Adrenal gland (tissue), 5 donors: Measurements from ENCODE around the gene AGBL4.

Source experiments
- POLR2A ChIP-seq, 2 donors: fragments of 450-650 bp; IDR thresholded peaks; one replicate each; pipeline ENCODE4 v1.6.1; 2017; ENCODE audit warnings: antibody characterized with exemption in 2 of 2, mild to moderate bottlenecking in 2 of 2, moderate library complexity in 1 of 2
- TF ChIP-seq, protein P1 (sequence below), 6 experiments: fragments of 450-650 bp in 4 of 6; fragments of 200-600 bp in 2 of 6; sonication (generic) in 1 of 6; IDR thresholded peaks; 1 replicate in 5 of 6; 2 replicates in 1 of 6; pipeline versions ENCODE4 v1.5.1 to v1.8.0; 2016 to 2021; ENCODE audit warnings: antibody characterized with exemption in 6 of 6, mild to moderate bottlenecking in 2 of 6, moderate library complexity in 1 of 6
- donor health status: DM: no; HTN: no; CAD: no.

DNA sequence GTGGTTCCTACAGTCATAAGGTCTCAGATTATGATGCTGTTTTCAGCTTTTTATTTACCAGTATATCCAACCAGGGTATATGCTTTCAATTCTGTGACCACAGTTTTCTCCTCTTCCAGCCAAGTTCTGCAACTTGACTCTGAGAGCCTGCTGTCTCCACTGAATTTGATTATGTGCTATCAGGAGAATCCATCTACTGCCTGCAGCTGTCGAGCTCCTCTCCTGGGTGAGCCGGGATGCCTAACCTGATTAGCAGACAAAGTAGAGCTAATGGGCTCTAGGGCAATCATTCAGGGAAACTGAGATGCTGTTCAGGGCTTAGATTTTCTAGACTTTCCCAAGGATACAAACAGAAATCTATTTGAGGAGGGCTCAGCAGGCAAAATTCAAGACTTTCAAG lies 975.6 kb downstream of the AGBL4 start:
- no peak for TF ChIP-seq POLR2A (IDR thresholded peaks at IDR 0.05)
- TF ChIP-seq, protein P1, sequence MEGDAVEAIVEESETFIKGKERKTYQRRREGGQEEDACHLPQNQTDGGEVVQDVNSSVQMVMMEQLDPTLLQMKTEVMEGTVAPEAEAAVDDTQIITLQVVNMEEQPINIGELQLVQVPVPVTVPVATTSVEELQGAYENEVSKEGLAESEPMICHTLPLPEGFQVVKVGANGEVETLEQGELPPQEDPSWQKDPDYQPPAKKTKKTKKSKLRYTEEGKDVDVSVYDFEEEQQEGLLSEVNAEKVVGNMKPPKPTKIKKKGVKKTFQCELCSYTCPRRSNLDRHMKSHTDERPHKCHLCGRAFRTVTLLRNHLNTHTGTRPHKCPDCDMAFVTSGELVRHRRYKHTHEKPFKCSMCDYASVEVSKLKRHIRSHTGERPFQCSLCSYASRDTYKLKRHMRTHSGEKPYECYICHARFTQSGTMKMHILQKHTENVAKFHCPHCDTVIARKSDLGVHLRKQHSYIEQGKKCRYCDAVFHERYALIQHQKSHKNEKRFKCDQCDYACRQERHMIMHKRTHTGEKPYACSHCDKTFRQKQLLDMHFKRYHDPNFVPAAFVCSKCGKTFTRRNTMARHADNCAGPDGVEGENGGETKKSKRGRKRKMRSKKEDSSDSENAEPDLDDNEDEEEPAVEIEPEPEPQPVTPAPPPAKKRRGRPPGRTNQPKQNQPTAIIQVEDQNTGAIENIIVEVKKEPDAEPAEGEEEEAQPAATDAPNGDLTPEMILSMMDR (IDR thresholded peaks at IDR 0.05) = no peak
